Tibial nerve (tissue), 4 donors: ENCODE results near the gene BTAF1. TPM values are rescaled to one million over a fixed set of nuclear protein-coding genes. Genes with fewer than 3 reads are reported as not detected.
A peak's percentile ranks its signal among the peaks of the same experiment; 100 is the strongest.

Experiments
- DNase-seq, 2 donors: peaks; one replicate each; pipeline ENCODE4 v3.0.0-alpha.2; 2019; ENCODE audit warnings: low spot score in 2 of 2
- H3K27ac ChIP-seq, 4 donors: fragments of 200-600 bp; sonication (generic) in 3 of 4; one replicate each; pipeline ENCODE4 v1.5.1; 2017 to 2019; ENCODE audit warnings: mild to moderate bottlenecking in 1 of 4
- H3K27me3 ChIP-seq, 2 donors: fragments of 200-600 bp; sonication (generic) in 1 of 2; one replicate each; pipeline versions ENCODE4 v1.5.1 to v1.6.0; 2017 to 2019
- H3K36me3 ChIP-seq, 3 donors: fragments of 200-600 bp; sonication (generic); one replicate each; pipeline ENCODE4 v1.5.1; 2018 to 2019
- H3K4me1 ChIP-seq, 4 donors: fragments of 200-600 bp; sonication (generic) in 3 of 4; one replicate each; pipeline ENCODE4 v1.5.1; 2017 to 2019
- H3K4me3 ChIP-seq, 4 donors: fragments of 200-600 bp; sonication (generic) in 3 of 4; one replicate each; pipeline ENCODE4 v1.5.1; 2017 to 2019; ENCODE audit warnings: mild to moderate bottlenecking in 1 of 4, moderate library complexity in 1 of 4
- H3K9me3 ChIP-seq, 4 donors: fragments of 200-600 bp; sonication (generic) in 3 of 4; one replicate each; pipeline ENCODE4 v1.5.1; 2017 to 2019
- CTCF ChIP-seq, 5 experiments: fragments of 200-600 bp in 3 of 5; fragments of 450-650 bp in 2 of 5; sonication (generic) in 3 of 5; IDR thresholded peaks; one replicate each; pipeline ENCODE4 v1.5.1; 2016 to 2019; ENCODE audit warnings: antibody characterized with exemption in 5 of 5, mild to moderate bottlenecking in 3 of 5, moderate library complexity in 2 of 5
- EP300 ChIP-seq, 2 donors: sonication (generic); formaldehyde crosslinking; IDR thresholded peaks; one replicate each; pipeline ENCODE4 v1.6.1; 2017; ENCODE audit warnings: antibody characterized with exemption in 2 of 2, mild to moderate bottlenecking in 1 of 2
- POLR2A ChIP-seq, 2 donors: fragments of 450-650 bp; IDR thresholded peaks; one replicate each; pipeline ENCODE4 v1.6.1; 2017; ENCODE audit warnings: antibody characterized with exemption in 2 of 2, mild to moderate bottlenecking in 2 of 2, moderate library complexity in 2 of 2
- WGBS, 2 donors: methylation state at CpG; one replicate each; pipeline ENCODE4 v1.1.5; 2018; 5-methylcytosine and 5-hydroxymethylcytosine counted together
- total RNA-seq, 4 donors: library from RNA; depleted of rRNA; stranded (reverse); fragments of >200 nt; gene quantifications; one replicate each; pipeline ENCODE4 v1.1.0, GENCODE V29; 2016

Gene BTAF1
- total RNA-seq, 4 donors from 2014 or later, result 50.4 to 76.7 (median 58.1) TPM

GRCh38 chr10:91909117-91909677 lies 14.4 kb upstream of the BTAF1 start, which contains the start of gene FGFBP3:
Gene FGFBP3, minus strand, starts transcription at chr10:91909486. Its CDS starts 517 bp downstream, at chr10:91908969.
- TF ChIP-seq EP300 (IDR thresholded peaks at IDR 0.05) (no peak), CTCF (IDR thresholded peaks at IDR 0.05) (peak in 1 of 5 experiments; percentile 4)
- Histone ChIP-seq H3K36me3 (peaks cover 0 to 4% (median 0%) of the 10 kb centered on the region in 3 donors), H3K4me3 (peak within 1 kb of the TSS; percentile 75 to 86 (median 80)), H3K27ac (peak within 1 kb of the TSS; percentile 69 to 87 (median 80)), H3K4me1 (peaks cover 0 to 21% (median 2%) of the 10 kb centered on the region in 4 donors), H3K27me3 (no peaks in the 10 kb centered on the region), H3K9me3 (peaks cover 0 to 5% (median 0%) of the 10 kb centered on the region in 4 donors)
- DNase-seq, result peak in 1 of 2 donors; percentile 19
- 0% methylated on average over 19 of the region's 19 CpGs for WGBS, 2 donors

- H3K27ac ChIP-seq, result no peak overlapping the region
- TF ChIP-seq EP300 (IDR thresholded peaks at IDR 0.05), result no peak
- H3K27me3 ChIP-seq, result no peaks in the 10 kb centered on the region
- H3K36me3 ChIP-seq, result peaks cover 0 to 4% (median 0%) of the 10 kb centered on the region in 3 donors
- H3K4me3 ChIP-seq, result no peak overlapping the region
- no peak for DNase-seq
- H3K4me1 ChIP-seq, result peaks cover 0 to 21% (median 2%) of the 10 kb centered on the region in 4 donors
- WGBS, 2 donors, result 91 to 95% methylated on average over 4 of the region's 4 CpGs
- peaks cover 0 to 5% (median 0%) of the 10 kb centered on the region in 4 donors for H3K9me3 ChIP-seq
Measured at GRCh38 chr10:91910467-91910866, 13.1 kb upstream of the BTAF1 start.

- TF ChIP-seq EP300 (IDR thresholded peaks at IDR 0.05) (no peak), POLR2A (IDR thresholded peaks at IDR 0.05) (no peak), CTCF (IDR thresholded peaks at IDR 0.05) (no peak)
- H3K9me3 ChIP-seq, result peaks cover 0 to 11% (median 0%) of the 10 kb centered on the region in 4 donors
- no peak for DNase-seq
- peaks cover 0 to 10% (median under 1%) of the 10 kb centered on the region in 4 donors for H3K4me1 ChIP-seq
- no peaks in the 10 kb centered on the region for H3K36me3 ChIP-seq
- WGBS, 2 donors, result 93 to 95% methylated on average over 1 of the region's 1 CpG
- H3K27me3 ChIP-seq, result no peaks in the 10 kb centered on the region
- H3K4me3 ChIP-seq, result no peak overlapping the region
- no peak overlapping the region for H3K27ac ChIP-seq
Measured at GRCh38 chr10:91919651-91920050, 3.9 kb upstream of the BTAF1 start.

GRCh38 chr10:91924212-91925021 lies 847 bp downstream of the BTAF1 start:
- DNase-seq, result no peak
- Histone ChIP-seq H3K36me3 (no peaks in the 10 kb centered on the region), H3K9me3 (peaks cover 0 to 4% (median 0%) of the 10 kb centered on the region in 4 donors), H3K4me1 (peaks cover 0 to 53% (median 8%) of the 10 kb centered on the region in 4 donors), H3K27me3 (no peaks in the 10 kb centered on the region), H3K27ac (peak overlapping the region; percentile 82 to 98 (median 98)), H3K4me3 (peak overlapping the region; percentile 64 to 96 (median 88))
- TF ChIP-seq EP300 (IDR thresholded peaks at IDR 0.05) (no peak), POLR2A (IDR thresholded peaks at IDR 0.05) (no peak), CTCF (IDR thresholded peaks at IDR 0.05) (no peak)
- WGBS, 2 donors, result 1 to 3% methylated on average over 21 of the region's 21 CpGs

- DNase-seq, result no peak
- WGBS, 2 donors, result 23 to 43% methylated on average over 2 of the region's 2 CpGs
- H3K27ac ChIP-seq, result peak overlapping the region in 1 of 4 donors; percentile 97
- no peaks in the 10 kb centered on the region for H3K36me3 ChIP-seq
- H3K9me3 ChIP-seq, result no peaks in the 10 kb centered on the region
- peaks cover 0 to 59% (median 8%) of the 10 kb centered on the region in 4 donors for H3K4me1 ChIP-seq
- H3K27me3 ChIP-seq, result no peaks in the 10 kb centered on the region
- H3K4me3 ChIP-seq, result peak overlapping the region in 3 of 4 donors; percentile 86 to 96 (median 90)
- TF ChIP-seq EP300 (IDR thresholded peaks at IDR 0.05) (no peak), POLR2A (IDR thresholded peaks at IDR 0.05) (no peak), CTCF (IDR thresholded peaks at IDR 0.05) (no peak)
Measured at GRCh38 chr10:91925022-91925320, 1.4 kb downstream of the BTAF1 start.
